ENCODE measurements around the gene PGA3. TPM values are rescaled to one million over a fixed set of nuclear protein-coding genes. Genes with fewer than 3 reads are reported as not detected.
"Not testable (repeated sequence)": the region's sequence is repeated elsewhere in the genome, so short reads cannot be mapped to it uniquely, and the experiment has no call there.

The PGA3 gene
- total RNA-seq, 1 donor from 2014 or later = 0.52 TPM

- H3K4me1 ChIP-seq (ENCODE audit: control insufficient read depth in 3 of 3, insufficient read depth in 3 of 3, low read length in 3 of 3); H3K4me3 ChIP-seq (ENCODE audit: low read length in 3 of 3); H3K9ac ChIP-seq (ENCODE audit: low read depth in 1 of 3, low read length in 3 of 3); H3K27me3 ChIP-seq (ENCODE audit: control insufficient read depth in 3 of 3, insufficient read depth in 3 of 3, low read length in 3 of 3); H3K36me3 ChIP-seq (ENCODE audit: control insufficient read depth in 3 of 3, insufficient read depth in 3 of 3, low read length in 3 of 3); H3K9me3 ChIP-seq (ENCODE audit: control insufficient read depth in 3 of 3, low read length in 3 of 3); H3K27ac ChIP-seq (ENCODE audit: low read depth, low read length): not testable (repeated sequence)
Measured at GRCh38 chr11:61222692-61223091, 19.4 kb downstream of the PGA3 start.

DNA sequence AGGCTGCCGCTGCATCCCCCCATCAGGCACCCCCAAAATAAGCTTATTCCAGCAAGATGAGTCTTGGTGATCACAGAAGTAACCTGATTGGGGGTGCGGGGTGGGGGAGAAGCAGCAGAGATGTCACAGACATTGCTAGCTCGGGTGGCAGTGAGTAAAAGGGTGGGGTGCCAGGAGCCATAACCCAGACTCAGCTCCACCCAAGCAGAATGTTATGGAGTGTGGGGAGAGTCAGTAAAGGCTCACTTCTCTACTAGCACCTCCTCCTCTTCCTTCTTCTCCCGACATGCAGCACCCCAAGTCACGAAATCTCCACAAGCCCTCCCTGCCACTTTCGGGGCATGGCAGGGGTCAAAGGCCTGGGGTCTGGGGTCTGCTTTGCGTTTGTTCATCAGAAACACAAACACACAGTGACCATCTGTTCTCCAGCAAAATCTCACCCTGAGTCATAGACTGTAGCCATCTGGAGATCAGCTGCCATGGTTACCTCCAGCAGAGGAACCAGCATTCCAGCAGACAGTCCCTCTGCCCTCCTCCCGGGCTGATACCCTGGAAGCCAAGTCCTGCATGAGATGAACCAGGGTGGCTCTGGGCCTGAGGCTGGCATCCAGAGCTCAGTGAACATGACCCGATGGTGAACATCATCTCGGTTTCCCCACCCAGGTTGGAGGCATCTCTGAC lies 23.3 kb downstream of the PGA3 start:
- H3K4me3 ChIP-seq (ENCODE audit: low read length in 3 of 3); H3K27ac ChIP-seq (ENCODE audit: low read depth, low read length); H3K27me3 ChIP-seq (ENCODE audit: control insufficient read depth in 3 of 3, insufficient read depth in 3 of 3, low read length in 3 of 3); H3K4me1 ChIP-seq (ENCODE audit: control insufficient read depth in 3 of 3, insufficient read depth in 3 of 3, low read length in 3 of 3); H3K9ac ChIP-seq (ENCODE audit: low read depth in 1 of 3, low read length in 3 of 3); H3K9me3 ChIP-seq (ENCODE audit: control insufficient read depth in 3 of 3, low read length in 3 of 3); H3K36me3 ChIP-seq (ENCODE audit: control insufficient read depth in 3 of 3, insufficient read depth in 3 of 3, low read length in 3 of 3): not testable (repeated sequence)

GRCh38 chr11:61229458-61229857 lies 26.1 kb downstream of the PGA3 start:
- H3K9me3 ChIP-seq (ENCODE audit: control insufficient read depth in 3 of 3, low read length in 3 of 3); H3K4me1 ChIP-seq (ENCODE audit: control insufficient read depth in 3 of 3, insufficient read depth in 3 of 3, low read length in 3 of 3); H3K27me3 ChIP-seq (ENCODE audit: control insufficient read depth in 3 of 3, insufficient read depth in 3 of 3, low read length in 3 of 3); H3K4me3 ChIP-seq (ENCODE audit: low read length in 3 of 3); H3K36me3 ChIP-seq (ENCODE audit: control insufficient read depth in 3 of 3, insufficient read depth in 3 of 3, low read length in 3 of 3); H3K9ac ChIP-seq (ENCODE audit: low read depth in 1 of 3, low read length in 3 of 3); H3K27ac ChIP-seq (ENCODE audit: low read depth, low read length): not testable (repeated sequence)

GRCh38 chr11:61231033-61231432 lies 27.7 kb downstream of the PGA3 start:
- H3K36me3 ChIP-seq (ENCODE audit: control insufficient read depth in 3 of 3, insufficient read depth in 3 of 3, low read length in 3 of 3); H3K27ac ChIP-seq (ENCODE audit: low read depth, low read length); H3K9me3 ChIP-seq (ENCODE audit: control insufficient read depth in 3 of 3, low read length in 3 of 3); H3K4me3 ChIP-seq (ENCODE audit: low read length in 3 of 3); H3K4me1 ChIP-seq (ENCODE audit: control insufficient read depth in 3 of 3, insufficient read depth in 3 of 3, low read length in 3 of 3); H3K27me3 ChIP-seq (ENCODE audit: control insufficient read depth in 3 of 3, insufficient read depth in 3 of 3, low read length in 3 of 3); H3K9ac ChIP-seq (ENCODE audit: low read depth in 1 of 3, low read length in 3 of 3): not testable (repeated sequence)

DNA sequence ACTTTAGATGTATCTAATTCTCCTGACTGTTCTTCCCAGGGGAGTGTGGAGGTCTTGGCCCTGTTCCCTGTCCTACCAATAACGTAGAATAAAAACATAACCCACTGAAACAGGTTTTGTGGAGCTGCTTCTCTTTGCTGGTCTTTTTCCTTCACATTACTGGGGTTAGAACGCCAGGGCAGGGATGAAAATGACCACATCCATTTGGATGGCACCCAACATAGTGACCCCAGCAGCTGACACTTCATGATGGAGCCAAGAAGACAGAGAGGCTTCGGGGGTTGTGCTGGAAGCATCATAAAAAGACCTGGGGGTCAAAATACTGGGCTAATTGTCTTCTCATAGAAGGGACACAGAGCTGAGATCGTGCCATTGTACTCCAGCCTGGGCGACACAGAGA lies 28.3 kb downstream of the PGA3 start:
- H3K36me3 ChIP-seq (ENCODE audit: control insufficient read depth in 3 of 3, insufficient read depth in 3 of 3, low read length in 3 of 3); H3K9ac ChIP-seq (ENCODE audit: low read depth in 1 of 3, low read length in 3 of 3); H3K4me3 ChIP-seq (ENCODE audit: low read length in 3 of 3): not testable (repeated sequence)

DNA sequence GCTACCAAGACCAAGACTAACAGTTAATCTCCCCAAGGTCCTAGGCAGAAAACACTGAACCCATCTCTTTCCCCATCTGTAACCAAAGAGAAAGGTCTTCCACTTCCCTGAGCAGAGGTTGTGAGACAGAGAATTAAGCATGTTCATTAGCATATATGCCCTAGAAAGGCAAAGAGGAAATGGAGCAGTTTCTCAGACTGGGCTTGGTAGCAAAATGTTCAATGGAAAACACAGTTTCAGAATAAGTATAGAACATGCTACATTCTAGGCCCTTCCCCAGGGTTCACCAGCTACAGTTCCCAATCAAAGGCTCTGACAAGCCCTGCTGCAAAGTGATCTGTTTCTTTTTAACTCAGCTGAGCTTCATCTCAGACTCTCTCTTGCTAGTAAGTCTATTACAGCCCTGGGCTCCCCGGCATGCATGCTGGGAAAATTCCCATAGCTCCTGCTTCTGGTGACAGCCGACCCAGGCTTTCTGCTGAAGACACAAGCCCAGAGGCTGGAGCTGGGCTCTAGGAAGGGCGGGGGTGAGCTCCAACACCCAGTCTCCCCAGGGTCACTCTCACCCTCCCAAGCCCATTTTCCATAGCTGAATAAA lies 29.3 kb downstream of the PGA3 start:
- H3K9me3 ChIP-seq (ENCODE audit: control insufficient read depth in 3 of 3, low read length in 3 of 3); H3K36me3 ChIP-seq (ENCODE audit: control insufficient read depth in 3 of 3, insufficient read depth in 3 of 3, low read length in 3 of 3); H3K27me3 ChIP-seq (ENCODE audit: control insufficient read depth in 3 of 3, insufficient read depth in 3 of 3, low read length in 3 of 3); H3K27ac ChIP-seq (ENCODE audit: low read depth, low read length); H3K9ac ChIP-seq (ENCODE audit: low read depth in 1 of 3, low read length in 3 of 3); H3K4me3 ChIP-seq (ENCODE audit: low read length in 3 of 3); H3K4me1 ChIP-seq (ENCODE audit: control insufficient read depth in 3 of 3, insufficient read depth in 3 of 3, low read length in 3 of 3): not testable (repeated sequence)

More for the DNA sequence above, 28.3 kb downstream of the PGA3 start:
- H3K9me3 ChIP-seq (ENCODE audit: control insufficient read depth in 3 of 3, low read length in 3 of 3); H3K27ac ChIP-seq (ENCODE audit: low read depth, low read length); H3K27me3 ChIP-seq (ENCODE audit: control insufficient read depth in 3 of 3, insufficient read depth in 3 of 3, low read length in 3 of 3); H3K4me1 ChIP-seq (ENCODE audit: control insufficient read depth in 3 of 3, insufficient read depth in 3 of 3, low read length in 3 of 3): not testable (repeated sequence)

DNA sequence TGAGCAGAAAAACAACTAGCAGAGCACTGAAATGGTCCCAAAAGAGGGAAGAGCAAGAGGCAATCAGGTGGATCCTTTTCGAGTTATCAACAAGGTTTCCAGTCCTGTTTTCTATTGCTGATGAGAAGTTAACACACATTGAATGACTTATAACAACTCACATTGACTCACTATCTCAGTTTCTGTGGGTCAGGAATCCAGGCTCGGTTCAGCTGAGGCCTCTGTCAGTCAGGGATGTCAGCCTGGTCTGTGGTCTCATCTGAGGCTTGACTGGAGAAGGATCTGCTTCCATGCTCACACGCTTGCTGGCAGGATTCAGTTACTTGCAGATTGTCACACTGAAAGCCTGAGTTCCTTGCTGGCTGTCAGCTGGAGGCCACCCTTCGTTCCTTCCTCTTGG lies 33.8 kb downstream of the PGA3 start:
- not testable (repeated sequence) for H3K9me3 ChIP-seq (ENCODE audit: control insufficient read depth in 3 of 3, low read length in 3 of 3); H3K27me3 ChIP-seq (ENCODE audit: control insufficient read depth in 3 of 3, insufficient read depth in 3 of 3, low read length in 3 of 3); H3K4me3 ChIP-seq (ENCODE audit: low read length in 3 of 3); H3K36me3 ChIP-seq (ENCODE audit: control insufficient read depth in 3 of 3, insufficient read depth in 3 of 3, low read length in 3 of 3); H3K4me1 ChIP-seq (ENCODE audit: control insufficient read depth in 3 of 3, insufficient read depth in 3 of 3, low read length in 3 of 3); H3K9ac ChIP-seq (ENCODE audit: low read depth in 1 of 3, low read length in 3 of 3); H3K27ac ChIP-seq (ENCODE audit: low read depth, low read length)

DNA sequence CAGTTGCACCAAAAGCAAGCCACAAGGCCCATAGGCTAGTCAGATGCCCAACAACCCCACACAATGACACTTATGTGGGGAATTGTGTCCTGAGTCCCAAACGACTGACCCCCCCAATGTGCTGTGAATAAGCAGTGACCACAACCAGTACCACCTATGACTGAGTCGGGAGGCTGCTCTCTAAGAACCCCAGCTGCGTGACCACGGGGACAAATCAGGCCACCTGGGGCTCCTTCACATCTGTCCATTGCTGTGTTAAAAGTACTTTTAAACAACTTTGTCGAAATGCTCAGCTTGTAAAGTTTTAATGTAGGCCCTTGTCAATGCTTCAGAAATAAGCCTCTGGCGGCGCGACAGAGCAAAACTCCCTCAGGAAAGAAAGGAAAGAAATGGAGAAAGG lies 37.0 kb downstream of the PGA3 start:
- not testable (repeated sequence) for H3K9me3 ChIP-seq (ENCODE audit: control insufficient read depth in 3 of 3, low read length in 3 of 3); H3K36me3 ChIP-seq (ENCODE audit: control insufficient read depth in 3 of 3, insufficient read depth in 3 of 3, low read length in 3 of 3); H3K4me3 ChIP-seq (ENCODE audit: low read length in 3 of 3); H3K4me1 ChIP-seq (ENCODE audit: control insufficient read depth in 3 of 3, insufficient read depth in 3 of 3, low read length in 3 of 3); H3K9ac ChIP-seq (ENCODE audit: low read depth in 1 of 3, low read length in 3 of 3); H3K27ac ChIP-seq (ENCODE audit: low read depth, low read length); H3K27me3 ChIP-seq (ENCODE audit: control insufficient read depth in 3 of 3, insufficient read depth in 3 of 3, low read length in 3 of 3)

DNA sequence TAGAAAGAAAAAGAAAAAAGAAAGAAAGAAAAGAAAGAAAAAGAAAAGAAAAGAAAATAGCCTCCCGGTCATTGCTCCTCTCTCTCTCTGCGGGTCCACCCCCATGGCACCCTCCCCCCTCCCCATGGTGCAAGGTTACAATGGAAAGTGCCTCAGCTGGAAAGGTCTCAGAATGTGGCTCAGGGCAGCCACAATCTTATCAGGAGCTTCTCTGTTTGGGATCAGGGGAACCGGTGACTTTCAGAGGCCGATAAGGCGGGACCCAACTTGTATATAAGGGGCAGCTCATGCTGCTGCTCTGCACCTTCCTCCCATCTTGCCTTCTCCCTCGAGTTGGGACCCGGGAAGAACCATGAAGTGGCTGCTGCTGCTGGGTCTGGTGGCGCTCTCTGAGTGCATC lies 37.6 kb downstream of the PGA3 start, which contains the start of gene PGA5:
Gene PGA5 (plus strand): TSS at position 301 of the 400 bp plus-strand sequence. CDS start 52 bp downstream, at position 353.
- not testable (repeated sequence) for H3K27me3 ChIP-seq (ENCODE audit: control insufficient read depth in 3 of 3, insufficient read depth in 3 of 3, low read length in 3 of 3); H3K27ac ChIP-seq (ENCODE audit: low read depth, low read length); H3K9me3 ChIP-seq (ENCODE audit: control insufficient read depth in 3 of 3, low read length in 3 of 3); H3K9ac ChIP-seq (ENCODE audit: low read depth in 1 of 3, low read length in 3 of 3); H3K4me1 ChIP-seq (ENCODE audit: control insufficient read depth in 3 of 3, insufficient read depth in 3 of 3, low read length in 3 of 3); H3K4me3 ChIP-seq (ENCODE audit: low read length in 3 of 3); H3K36me3 ChIP-seq (ENCODE audit: control insufficient read depth in 3 of 3, insufficient read depth in 3 of 3, low read length in 3 of 3)

DNA sequence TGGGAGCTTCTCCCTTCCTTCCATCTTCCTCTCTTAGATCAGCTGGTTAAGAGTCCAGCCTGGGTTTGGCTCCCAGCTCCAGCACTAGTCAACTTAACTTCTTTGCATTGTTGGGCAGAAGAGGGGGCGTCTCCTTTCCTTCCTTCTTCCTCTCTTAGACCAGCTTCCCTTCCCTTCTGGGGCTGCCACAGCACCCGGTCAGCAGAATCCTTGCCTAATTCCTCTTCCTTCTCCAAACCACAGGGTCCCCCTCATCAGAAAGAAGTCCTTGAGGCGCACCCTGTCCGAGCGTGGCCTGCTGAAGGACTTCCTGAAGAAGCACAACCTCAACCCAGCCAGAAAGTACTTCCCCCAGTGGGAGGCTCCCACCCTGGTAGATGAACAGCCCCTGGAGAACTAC lies 38.2 kb downstream of the PGA3 start:
- H3K27me3 ChIP-seq (ENCODE audit: control insufficient read depth in 3 of 3, insufficient read depth in 3 of 3, low read length in 3 of 3); H3K4me3 ChIP-seq (ENCODE audit: low read length in 3 of 3); H3K9me3 ChIP-seq (ENCODE audit: control insufficient read depth in 3 of 3, low read length in 3 of 3); H3K27ac ChIP-seq (ENCODE audit: low read depth, low read length); H3K36me3 ChIP-seq (ENCODE audit: control insufficient read depth in 3 of 3, insufficient read depth in 3 of 3, low read length in 3 of 3); H3K4me1 ChIP-seq (ENCODE audit: control insufficient read depth in 3 of 3, insufficient read depth in 3 of 3, low read length in 3 of 3); H3K9ac ChIP-seq (ENCODE audit: low read depth in 1 of 3, low read length in 3 of 3): not testable (repeated sequence)
